Aorta (tissue), 5 donors: Measurements from ENCODE around the gene ITGB2. TPM values are rescaled to one million over a fixed set of nuclear protein-coding genes. Genes with fewer than 3 reads are reported as not detected.

ENCODE experiments used
- ATAC-seq: fragments of 200-7000 bp; cut with Tn5 transposase; one replicate; pipeline ENCODE4 v1.9.1; 2022; ENCODE audit warnings: moderate library complexity; ENCODE audit not compliant: low FRiP score
- DNase-seq, 2 donors: peaks; one replicate each; pipeline ENCODE4 v3.0.0-alpha.2; 2020
- H3K27ac ChIP-seq, 2 donors: one replicate each; pipeline ENCODE4 v1.5.1; 2013; ENCODE audit warnings: low read length in 2 of 2, mild to moderate bottlenecking in 2 of 2, moderate library complexity in 2 of 2, control low read depth in 1 of 2, inconsistent platforms in 1 of 2, low read depth in 1 of 2
- H3K27me3 ChIP-seq, 2 donors: one replicate each; pipeline ENCODE4 v1.6.1; 2013; ENCODE audit warnings: control low read depth in 1 of 2, low read length in 1 of 2, mild to moderate bottlenecking in 1 of 2, moderate library complexity in 1 of 2; ENCODE audit not compliant: insufficient read depth in 2 of 2, control insufficient read depth in 1 of 2
- H3K36me3 ChIP-seq, 2 donors: one replicate each; pipeline ENCODE4 v1.6.1; 2013; ENCODE audit warnings: control low read depth in 1 of 2, low read length in 1 of 2, mild to moderate bottlenecking in 1 of 2; ENCODE audit not compliant: insufficient read depth in 2 of 2, control insufficient read depth in 1 of 2
- H3K4me1 ChIP-seq, 2 donors: one replicate each; pipeline ENCODE4 v1.6.1; 2013; ENCODE audit warnings: low read length in 2 of 2, control low read depth in 1 of 2, mild to moderate bottlenecking in 1 of 2, moderate library complexity in 1 of 2; ENCODE audit not compliant: insufficient read depth in 2 of 2, control insufficient read depth in 1 of 2
- H3K4me3 ChIP-seq, 2 donors: one replicate each; pipeline ENCODE4 v1.5.1; 2013; ENCODE audit warnings: low read length in 2 of 2, control low read depth in 1 of 2, mild to moderate bottlenecking in 1 of 2
- H3K9me3 ChIP-seq: one replicate; pipeline ENCODE4 v1.6.1; 2013; ENCODE audit warnings: mild to moderate bottlenecking, low read length; ENCODE audit not compliant: control insufficient read depth
- WGBS, 2 donors: extraction: QIAGEN DNeasy Blood & Tissue Kit; methylation state at CpG; one replicate each; pipeline ENCODE4 v1.1.7; 2013; 5-methylcytosine and 5-hydroxymethylcytosine counted together
- intact Hi-C, 2 donors: fragments of 100-400 bp; cut with DNase I; formaldehyde crosslinking; loops; one replicate each; pipeline versions ENCODE4 v1.14.2 to v1.15.0; 2022
- polyA plus RNA-seq, 2 donors: library from polyadenylated mRNA; stranded (reverse); fragments of 200-250 nt; gene quantifications; one replicate each; pipeline ENCODE4 v1.2.3, GENCODE V29; 2013
- total RNA-seq, 2 donors: library from RNA; stranded (reverse); fragmentation: NEBNext Ultra II Directional; extraction: Animal tissue kit (Norgen Biotek cat#: 25700); gene quantifications; one replicate each; pipeline ENCODE4 v1.2.1, GENCODE V29; 2021
- donor health status: healthy with polysubstance abuse.
- donor health status: Bipolar disorder and iron deficiency.
- donor health status: DM: no; HTN: no; CAD: no.
- donor health status: DM: no; HTN: no; CAD: no.
- donor health status: DM: yes; HTN: yes; CAD: no.

ITGB2 gene
- total and polyA plus RNA-seq, 4 donors: 6.7 to 110 (median 57.0) TPM

DNA sequence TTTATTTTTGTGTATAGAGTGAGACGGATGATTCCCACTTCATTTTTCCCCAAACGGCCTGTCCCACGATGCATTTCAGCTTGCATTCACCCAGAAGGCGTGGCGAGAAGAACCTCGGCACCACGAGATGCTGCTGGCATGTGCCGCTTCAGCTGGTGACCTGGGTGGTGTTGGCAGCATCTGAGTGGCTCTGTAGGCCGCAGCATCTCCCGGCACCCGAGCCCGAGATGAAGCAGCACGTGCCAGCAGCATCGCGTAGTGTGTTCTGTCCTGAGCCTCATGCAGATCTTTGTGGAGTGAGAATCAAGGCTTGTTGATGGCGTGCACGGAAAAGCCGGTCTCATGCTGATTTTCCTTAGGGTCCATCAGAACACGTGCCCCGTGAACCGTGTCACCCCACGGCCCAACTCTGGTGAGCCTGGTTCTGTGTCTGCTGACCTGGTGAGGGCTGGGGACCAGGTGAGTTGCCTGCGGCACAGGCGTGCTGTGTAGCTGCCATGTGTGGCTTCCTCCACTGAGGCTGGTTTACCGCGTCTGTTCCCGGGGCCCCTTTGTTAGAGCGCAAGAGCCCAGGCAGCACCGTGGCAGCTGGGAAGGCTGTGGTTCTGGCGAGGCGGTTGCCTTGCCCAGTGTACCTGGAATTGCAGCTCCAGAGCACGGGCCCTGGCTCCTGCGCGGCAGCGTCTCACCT is 35.8 kb upstream of the ITGB2 start:
- H3K27ac ChIP-seq: no peak overlapping the region
- ATAC-seq (no peak), DNase-seq (peak; percentile 36 to 55)
- H3K4me1 ChIP-seq: no peaks in the 10 kb centered on the region
- H3K36me3 ChIP-seq: no peaks in the 10 kb centered on the region
- no peaks in the 10 kb centered on the region for H3K9me3 ChIP-seq
- H3K4me3 ChIP-seq: no peak overlapping the region
- intact Hi-C loops: loop anchor here (5.0 to 10.0 kb wide), 3 partner anchors 61 to 338 kb away; no protein-coding TSS in a partner anchor
- WGBS, 2 donors: 96 to 97% methylated on average over 35 of the region's 35 CpGs
- no peaks in the 10 kb centered on the region for H3K27me3 ChIP-seq

- no peak overlapping the region for H3K27ac ChIP-seq
- DNase-seq: peak; percentile 29 to 71
- ATAC-seq: no peak
- intact Hi-C loops: loop anchor here (5.0 to 10.0 kb wide), 3 partner anchors 62 to 339 kb away; no protein-coding TSS in a partner anchor
- no peak overlapping the region for H3K4me3 ChIP-seq
- no peaks in the 10 kb centered on the region for H3K9me3 ChIP-seq
- no peaks in the 10 kb centered on the region for H3K36me3 ChIP-seq
- no peaks in the 10 kb centered on the region for H3K4me1 ChIP-seq
- H3K27me3 ChIP-seq: no peaks in the 10 kb centered on the region
- 95 to 96% methylated on average over 16 of the region's 16 CpGs for WGBS, 2 donors
Observed at GRCh38 chr21:44955798-44956175, 35.1 kb upstream of the ITGB2 start.

GRCh38 chr21:44955141-44955797 is 34.6 kb upstream of the ITGB2 start:
- ATAC-seq: no peak
- intact Hi-C loops: loop anchor here (5.0 to 10.0 kb wide), 3 partner anchors 62 to 340 kb away; no protein-coding TSS in a partner anchor
- H3K27ac ChIP-seq: no peak overlapping the region

DNA sequence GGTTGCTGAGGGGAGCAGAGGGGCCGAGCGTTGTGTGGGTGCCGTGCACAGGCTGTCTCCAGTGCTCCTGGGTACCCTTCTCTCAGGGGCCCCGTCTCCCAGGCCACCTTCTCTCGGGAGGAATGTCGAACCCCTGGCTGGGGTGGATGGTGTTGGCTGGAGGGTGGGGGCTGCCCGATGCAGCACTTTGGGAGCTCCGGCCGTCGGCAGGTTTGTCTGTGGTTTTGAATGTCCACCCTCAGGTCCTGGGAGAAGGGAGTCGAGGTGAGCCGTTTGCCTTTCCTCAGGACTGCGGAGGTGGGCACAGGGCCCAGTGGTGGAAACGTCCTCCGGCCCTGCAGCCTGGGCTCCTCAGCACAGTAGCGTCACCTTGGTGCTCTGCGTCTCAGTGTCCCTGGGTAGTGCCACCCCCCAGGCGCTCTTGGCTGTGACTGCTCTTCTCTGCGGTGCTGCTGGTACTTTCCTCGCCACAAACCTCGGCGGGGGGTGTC is 33.6 kb upstream of the ITGB2 start:
- no peaks in the 10 kb centered on the region for H3K36me3 ChIP-seq
- DNase-seq (peak; percentile 43 to 70), ATAC-seq (no peak)
- WGBS, 2 donors: 85 to 89% methylated on average over 22 of the region's 22 CpGs
- H3K27me3 ChIP-seq: no peaks in the 10 kb centered on the region
- intact Hi-C loops: loop anchor here (10.0 kb wide), 2 partner anchors 100 to 340 kb away; no protein-coding TSS in a partner anchor
- no peak overlapping the region for H3K4me3 ChIP-seq
- no peaks in the 10 kb centered on the region for H3K9me3 ChIP-seq
- H3K4me1 ChIP-seq: no peaks in the 10 kb centered on the region
- peak overlapping the region in 1 of 2 donors; percentile 0 for H3K27ac ChIP-seq

More at GRCh38 chr21:44955141-44955797, 34.6 kb upstream of the ITGB2 start:
- H3K4me3 ChIP-seq: no peak overlapping the region
- H3K9me3 ChIP-seq: no peaks in the 10 kb centered on the region
- 69 to 83% methylated on average over 20 to 21 of the region's 21 CpGs for WGBS, 2 donors
- peak; percentile 28 to 70 for DNase-seq
- H3K36me3 ChIP-seq: no peaks in the 10 kb centered on the region
- H3K27me3 ChIP-seq: no peaks in the 10 kb centered on the region
- H3K4me1 ChIP-seq: no peaks in the 10 kb centered on the region

DNA sequence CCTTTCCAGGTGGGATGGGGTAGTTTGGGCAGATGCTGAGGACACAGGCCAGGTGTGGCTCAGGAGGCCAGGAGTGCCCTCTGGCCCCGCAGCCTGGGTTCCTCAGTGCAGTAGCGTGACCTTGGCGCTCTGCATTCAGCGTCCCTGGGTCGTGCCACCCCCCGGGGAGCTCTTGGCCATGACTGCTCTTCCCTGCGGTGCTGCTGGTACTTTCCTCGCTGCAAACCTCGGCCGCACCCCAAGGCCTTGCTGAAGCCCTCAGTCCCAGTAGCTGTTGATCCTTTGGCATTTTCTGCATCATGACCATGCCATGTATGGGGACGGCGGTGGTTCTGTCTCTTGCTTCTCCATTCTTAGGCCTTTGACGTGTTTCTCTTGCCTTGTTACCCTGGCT is 32.9 kb upstream of the ITGB2 start:
- ATAC-seq: no peak
- Histone ChIP-seq H3K9me3 (no peaks in the 10 kb centered on the region), H3K4me1 (no peaks in the 10 kb centered on the region), H3K27me3 (no peaks in the 10 kb centered on the region), H3K4me3 (no peak overlapping the region), H3K36me3 (no peaks in the 10 kb centered on the region), H3K27ac (peak overlapping the region in 1 of 2 donors; percentile 78)
- intact Hi-C loops: loop anchor here (2.0 to 10.0 kb wide), 3 partner anchors 101 to 341 kb away; no protein-coding TSS in a partner anchor
- WGBS, 2 donors: 94 to 95% methylated on average over 13 of the region's 13 CpGs
- peak; percentile 35 to 76 for DNase-seq

DNA sequence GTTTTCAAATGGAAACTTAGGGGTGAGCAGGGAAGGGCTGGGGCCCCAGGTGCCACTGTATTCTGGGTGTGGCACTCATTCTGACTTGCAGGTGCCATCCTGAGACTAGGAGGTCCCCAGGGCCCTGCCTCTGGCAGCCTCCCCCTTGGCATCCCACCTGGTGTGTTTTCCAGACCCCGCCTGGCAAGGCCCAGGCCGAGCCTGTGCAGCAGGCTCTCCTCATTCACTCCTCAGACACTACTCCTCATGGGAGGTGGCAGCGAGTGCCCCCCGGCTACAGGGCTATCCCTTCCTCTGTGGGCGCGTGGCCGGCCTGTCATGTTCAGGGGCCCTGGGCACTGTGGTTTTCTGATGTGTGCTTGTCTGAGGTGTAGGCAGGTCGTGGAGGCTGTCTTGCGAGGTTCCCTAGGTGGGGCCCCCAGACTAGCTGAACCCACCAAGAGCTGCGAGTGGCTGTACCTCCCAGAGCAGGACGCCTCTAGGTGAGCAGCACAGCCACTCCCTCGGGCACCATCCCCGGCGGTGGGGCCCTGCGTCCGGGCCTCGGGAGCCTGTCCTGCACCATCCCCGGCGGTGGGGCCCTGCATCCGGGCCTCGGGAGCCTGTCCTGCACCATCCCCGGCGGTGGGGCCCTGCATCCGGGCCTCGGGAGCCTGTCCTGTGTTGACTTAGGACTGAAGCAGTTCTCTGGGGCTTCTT is 32.4 kb upstream of the ITGB2 start:
- H3K36me3 ChIP-seq: no peaks in the 10 kb centered on the region
- H3K9me3 ChIP-seq: no peaks in the 10 kb centered on the region
- 75 to 76% methylated on average over 25 of the region's 25 CpGs for WGBS, 2 donors
- H3K4me1 ChIP-seq: no peaks in the 10 kb centered on the region
- ATAC-seq (no peak), DNase-seq (peak; percentile 28 to 69)
- intact Hi-C loops: loop anchor here (2.0 to 10.0 kb wide), 3 partner anchors 102 to 342 kb away; no protein-coding TSS in a partner anchor
- H3K4me3 ChIP-seq: no peak overlapping the region
- H3K27me3 ChIP-seq: no peaks in the 10 kb centered on the region
- H3K27ac ChIP-seq: peak overlapping the region; percentile 30 to 78

DNA sequence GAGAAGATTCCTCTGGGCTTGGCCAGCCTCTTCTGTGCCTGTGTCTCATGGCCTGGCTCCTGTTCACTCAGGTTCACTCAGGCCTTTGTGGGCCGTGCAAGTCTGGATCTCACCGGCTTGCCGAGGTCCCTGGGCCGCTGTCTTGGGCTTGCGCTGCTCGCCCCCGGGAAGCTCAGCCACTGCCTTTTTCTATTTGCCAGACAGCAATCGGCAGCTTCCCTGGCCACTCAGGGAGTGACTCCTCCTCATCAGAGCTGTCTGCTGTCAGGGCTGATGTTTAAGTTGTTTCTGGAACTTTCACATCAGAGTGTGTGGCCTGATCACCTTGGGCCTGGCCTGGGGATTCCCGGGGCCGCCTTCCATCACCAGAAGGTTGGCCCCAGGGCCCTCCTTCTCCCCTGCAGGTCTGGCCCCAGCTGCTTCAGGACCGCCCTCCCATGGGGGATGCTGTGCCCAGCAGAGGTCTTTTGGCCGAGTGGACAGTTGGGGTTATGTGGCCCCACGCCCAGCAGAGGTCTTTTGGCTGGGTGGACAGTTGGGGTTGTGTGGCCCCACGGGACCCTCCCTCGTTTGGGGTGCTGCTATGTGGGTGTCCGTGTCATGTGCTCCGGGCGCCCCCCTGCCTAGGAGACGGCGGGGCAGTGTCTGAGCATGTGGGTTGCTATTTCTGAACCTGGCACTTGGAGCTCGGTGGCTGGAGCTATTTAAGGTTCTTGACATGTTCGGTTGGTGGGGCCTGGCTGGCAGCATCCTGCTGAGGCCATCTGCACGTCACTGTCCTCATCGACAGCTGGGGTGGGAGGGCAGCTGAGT is 31.6 kb upstream of the ITGB2 start:
- WGBS, 2 donors: 9 to 14% methylated on average over 24 of the region's 24 CpGs
- DNase-seq (peak; percentile 62 to 83), ATAC-seq (peak; percentile 37)
- intact Hi-C loops: loop anchor here (2.0 to 10.0 kb wide), 3 partner anchors 102 to 342 kb away; no protein-coding TSS in a partner anchor
- Histone ChIP-seq H3K9me3 (no peaks in the 10 kb centered on the region), H3K27ac (peak overlapping the region in 1 of 2 donors; percentile 78), H3K36me3 (no peaks in the 10 kb centered on the region), H3K4me1 (no peaks in the 10 kb centered on the region), H3K4me3 (no peak overlapping the region), H3K27me3 (no peaks in the 10 kb centered on the region)
